ENCODE results near the gene SDF2. TPM values are rescaled to one million over a fixed set of nuclear protein-coding genes. Genes with fewer than 3 reads are reported as not detected.
"Not testable (repeated sequence)": the region's sequence is repeated elsewhere in the genome, so short reads cannot be mapped to it uniquely, and the experiment has no call there.

SDF2 gene
- total RNA-seq, 1 donor from 2014 or later: 41.4 TPM

DNA sequence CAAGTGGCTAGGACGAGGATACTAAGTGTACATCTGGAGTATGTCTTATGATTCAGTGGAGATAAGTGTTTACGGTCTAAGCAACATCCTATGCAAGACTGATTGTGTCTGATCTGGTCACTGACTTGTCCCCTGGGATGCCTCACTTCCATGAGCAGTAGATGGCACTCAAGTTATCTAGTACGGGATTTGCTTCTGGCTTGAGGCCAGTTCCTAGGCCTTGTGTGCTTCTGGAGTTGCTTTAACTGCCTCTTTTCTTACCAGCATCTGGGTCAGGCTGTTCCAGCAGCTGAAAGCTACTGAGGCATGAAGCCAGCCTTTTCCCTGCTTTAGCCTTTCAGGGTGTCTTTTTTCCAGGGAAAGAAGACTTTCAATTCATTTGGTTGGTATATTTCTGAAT lies 23.3 kb upstream of the SDF2 start:
- peak; percentile 68 for DNase-seq

DNA sequence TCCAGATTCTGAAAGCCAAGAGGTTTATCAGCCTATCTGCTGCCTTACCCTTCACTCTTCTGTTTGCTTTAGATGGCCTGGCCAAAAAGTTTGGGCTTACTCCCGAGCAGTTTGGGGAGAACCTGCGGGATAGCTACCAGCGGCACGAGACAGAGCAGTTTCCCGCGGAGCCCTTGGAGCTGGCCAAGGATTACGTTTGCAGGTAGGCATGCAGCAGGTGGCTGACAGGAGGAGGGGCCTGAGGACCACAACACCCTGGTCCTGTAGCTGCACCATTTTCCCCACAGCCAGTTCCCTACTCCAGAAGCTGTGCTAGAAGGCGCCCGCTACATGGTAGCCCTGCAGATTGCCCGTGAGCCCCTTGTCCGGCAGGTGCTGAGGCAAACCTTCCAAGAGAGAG lies 20.9 kb upstream of the SDF2 start:
- no peak for DNase-seq

DNA sequence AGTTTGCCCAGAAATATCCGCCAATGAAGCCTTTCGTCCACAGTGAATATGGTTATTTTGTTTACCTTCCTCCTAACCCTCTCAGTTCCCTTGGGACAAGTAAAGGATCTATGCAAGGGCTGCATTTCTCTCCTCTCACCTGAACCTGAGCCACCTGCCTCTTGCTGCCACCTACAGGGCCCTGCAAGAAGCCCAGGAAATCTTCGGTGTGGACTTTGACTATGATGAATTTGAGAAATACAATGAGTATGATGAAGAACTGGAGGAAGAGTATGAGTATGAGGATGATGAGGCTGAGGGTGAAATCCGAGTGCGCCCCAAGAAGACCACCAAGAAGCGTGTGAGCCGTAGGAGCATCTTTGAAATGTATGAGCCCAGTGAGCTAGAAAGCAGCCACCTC lies 14.3 kb upstream of the SDF2 start:
- no peak for DNase-seq

DNA sequence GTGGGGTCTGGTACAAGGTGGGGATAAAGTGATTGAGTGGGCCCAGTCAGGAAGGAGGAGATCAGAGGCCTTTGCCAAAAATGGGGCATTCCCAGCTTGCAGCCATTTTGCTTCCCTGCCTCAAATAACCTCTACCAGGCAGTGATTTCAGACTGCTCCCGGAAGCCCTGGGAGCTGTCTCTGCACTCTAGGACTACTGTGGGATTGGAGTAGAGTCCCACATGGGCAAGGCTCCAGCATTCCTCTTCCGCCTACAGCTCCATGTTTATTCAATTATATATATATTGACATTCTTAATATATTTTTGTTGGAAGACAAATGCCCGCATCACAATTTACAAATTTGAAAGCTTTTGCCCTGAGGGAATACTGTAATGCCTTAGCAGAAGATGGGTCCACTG lies 13.8 kb upstream of the SDF2 start:
- no peak for DNase-seq

DNA sequence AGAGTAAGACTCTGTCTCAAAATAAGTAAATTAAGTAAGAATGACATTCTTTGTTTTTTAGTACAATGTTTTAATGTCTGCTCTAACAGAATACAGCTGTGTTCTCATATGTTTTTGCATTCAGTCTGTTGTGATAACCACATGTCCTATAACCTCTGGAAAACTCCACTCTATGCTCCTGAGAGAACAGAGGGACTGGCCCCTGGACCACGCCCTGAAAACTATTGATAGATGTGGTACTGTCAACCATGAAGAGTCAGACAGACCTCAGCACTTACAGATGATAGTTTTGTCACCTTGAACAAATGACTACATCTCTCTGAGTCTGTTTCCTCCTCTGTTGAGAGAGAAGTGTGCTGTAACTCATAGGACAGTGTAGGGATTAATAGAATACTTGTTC lies 8.2 kb upstream of the SDF2 start:
- no peak for DNase-seq

DNA sequence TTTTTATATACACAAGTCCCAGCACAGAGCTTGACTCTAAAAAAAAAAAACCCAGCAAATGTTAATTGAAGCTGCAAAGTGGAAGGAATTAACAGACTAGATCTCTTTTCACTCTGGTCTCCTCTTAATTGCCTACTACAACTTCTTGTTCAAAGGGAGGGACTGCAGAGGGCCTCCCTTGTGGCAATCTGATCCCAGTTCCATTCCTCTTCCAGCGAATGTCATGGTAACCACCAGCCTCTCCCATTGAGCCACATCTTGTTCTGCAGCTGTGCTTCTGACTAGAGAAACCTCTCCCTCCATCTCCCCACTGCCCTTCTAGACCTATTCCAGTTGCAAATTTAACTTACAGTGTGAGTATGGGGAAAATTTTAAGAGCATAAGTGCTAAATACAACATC lies 6.2 kb upstream of the SDF2 start:
- no peak for DNase-seq

DNA sequence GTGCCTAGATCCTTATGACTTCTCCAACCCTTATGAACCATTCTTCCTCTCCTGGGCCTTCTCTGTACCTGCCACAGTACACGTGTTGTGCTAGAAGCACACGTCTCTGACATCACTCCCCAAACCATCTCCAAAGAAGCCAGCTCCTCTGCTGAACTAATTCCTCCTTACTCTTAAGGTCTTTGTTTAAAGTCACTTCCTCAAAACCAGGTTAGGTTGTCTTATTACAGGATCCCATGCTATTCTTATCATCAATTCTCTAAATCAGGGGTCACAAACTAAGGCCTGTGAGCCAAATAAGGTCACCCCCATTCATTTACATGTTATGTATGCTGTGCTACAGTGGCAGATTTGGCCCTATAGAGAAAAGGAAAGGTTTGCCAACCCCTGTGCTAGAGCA lies 4.3 kb upstream of the SDF2 start:
- DNase-seq: no peak

DNA sequence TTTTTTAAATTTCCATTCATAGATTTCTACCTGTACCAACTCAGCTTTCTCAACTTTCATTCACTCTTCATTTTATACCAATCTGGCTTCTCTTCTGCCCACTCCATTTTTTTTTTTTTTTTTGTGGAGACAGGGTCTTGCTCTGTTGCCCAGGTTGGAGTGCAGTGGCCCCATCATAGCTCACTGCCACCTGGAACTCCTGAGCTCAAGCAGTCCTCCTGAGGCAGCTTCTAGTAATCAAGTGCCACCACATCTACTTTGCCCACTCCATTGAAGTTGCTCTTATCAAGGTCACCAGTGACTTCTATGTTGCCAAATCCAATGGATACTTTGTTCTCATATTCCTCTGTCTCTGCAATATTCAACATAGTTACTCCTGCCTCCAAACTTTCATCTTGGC lies 2.0 kb upstream of the SDF2 start:
- no peak for DNase-seq

DNA sequence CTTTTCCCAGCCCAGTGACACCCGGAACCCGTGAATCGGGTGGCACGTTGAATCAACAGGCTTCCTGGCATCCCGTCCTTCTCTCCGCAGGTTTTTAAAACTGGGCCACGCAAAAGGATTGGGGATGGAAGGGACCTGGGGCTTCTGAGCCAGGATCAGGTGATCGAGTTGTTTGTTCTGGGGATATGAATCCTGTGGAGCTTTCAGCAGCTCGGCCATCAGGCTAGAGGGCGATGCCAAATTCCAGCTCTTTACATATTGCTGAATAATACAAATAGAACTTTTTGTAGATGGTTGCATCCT lies 772 bp upstream of the SDF2 start:
- DNase-seq: no peak

DNA sequence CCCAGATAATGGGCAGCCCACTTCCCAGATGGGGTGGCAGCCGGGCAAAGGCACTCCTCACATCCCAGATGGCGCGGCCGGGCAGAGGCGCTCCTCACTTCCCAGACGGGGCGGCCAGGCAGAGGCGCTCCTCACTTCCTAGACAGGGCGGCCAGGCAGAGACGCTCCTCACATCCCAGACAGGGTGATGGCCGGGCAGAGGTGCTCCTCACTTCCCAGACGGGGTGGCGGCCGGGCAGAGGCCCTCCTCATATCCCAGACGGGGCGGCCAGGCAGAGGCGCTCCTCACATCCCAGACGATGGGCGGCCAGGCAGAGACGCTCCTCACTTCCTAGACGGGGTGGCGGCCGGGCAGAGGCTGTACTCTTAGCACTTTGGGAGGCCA lies 2.2 kb downstream of the SDF2 start:
- not testable (repeated sequence) for DNase-seq

DNA sequence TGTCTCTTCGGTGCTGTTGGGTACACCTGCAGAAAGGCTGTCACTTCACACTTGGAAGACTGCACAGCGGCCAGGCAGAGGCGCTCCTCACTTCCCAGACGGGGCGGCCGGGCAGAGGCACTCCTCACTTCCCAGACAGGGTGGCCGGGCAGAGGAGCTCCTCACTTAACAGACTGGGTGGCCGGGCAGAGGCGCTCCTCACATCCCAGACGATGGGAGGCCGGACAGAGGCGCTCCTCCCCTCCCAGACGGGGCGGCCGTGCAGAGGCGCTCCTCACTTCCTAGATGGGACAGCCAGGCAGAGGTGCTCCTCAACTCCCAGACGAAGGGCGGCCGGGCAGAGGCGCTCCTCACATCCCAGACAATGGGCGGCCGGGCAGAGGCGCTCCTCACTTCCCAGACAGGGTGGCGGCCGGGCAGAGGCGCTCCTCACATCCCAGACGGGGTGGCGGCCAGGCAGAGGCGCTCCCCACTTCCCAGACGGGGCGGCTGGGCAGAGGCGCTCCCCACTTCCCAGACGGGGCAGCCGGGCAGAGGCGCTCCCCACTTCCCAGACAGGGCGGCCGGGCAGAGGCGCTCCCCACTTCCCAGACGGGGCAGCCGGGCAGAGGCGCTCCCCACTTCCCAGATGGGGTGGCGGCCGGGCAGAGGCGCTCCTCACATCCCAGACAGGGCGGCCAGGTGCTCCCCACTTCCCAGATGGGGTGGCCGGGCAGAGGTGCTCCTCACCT lies 2.8 kb downstream of the SDF2 start:
- DNase-seq: not testable (repeated sequence)

DNA sequence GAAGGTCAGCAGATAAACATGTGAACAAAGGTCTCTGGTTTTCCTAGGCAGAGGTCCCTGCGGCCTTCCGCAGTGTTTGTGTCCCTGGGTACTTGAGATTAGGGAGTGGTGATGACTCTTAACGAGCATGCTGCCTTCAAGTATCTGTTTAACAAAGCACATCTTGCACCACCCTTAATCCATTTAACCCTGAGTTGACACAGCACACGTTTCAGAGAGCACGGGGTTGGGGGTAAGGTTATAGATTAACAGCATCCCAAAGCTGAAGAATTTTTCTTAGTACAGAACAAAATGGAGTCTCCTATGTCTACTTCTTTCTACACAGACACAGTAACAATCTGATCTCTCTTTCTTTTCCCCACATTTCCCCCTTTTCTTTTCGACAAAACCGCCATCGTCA lies 3.4 kb downstream of the SDF2 start:
- not testable (repeated sequence) for DNase-seq

DNA sequence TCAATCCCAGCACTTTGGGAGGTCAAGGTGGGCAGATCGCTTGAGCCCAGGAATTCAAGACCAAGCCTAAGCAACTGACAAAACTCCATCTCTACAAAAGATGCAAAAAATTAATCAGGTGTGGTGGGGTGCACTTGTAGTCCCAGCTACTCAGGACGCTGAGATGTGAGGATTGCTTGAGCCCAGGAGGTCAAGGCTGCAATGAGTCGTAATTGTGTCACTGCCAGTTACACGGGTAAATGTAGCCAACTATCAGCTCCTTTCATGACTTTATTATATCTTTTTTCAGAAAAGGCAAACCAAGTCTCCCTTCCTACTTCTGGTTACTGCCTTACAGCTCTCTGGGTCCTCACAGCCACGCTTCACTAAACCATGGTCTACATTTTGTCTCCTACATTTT lies 4.0 kb downstream of the SDF2 start:
- DNase-seq: no peak

DNA sequence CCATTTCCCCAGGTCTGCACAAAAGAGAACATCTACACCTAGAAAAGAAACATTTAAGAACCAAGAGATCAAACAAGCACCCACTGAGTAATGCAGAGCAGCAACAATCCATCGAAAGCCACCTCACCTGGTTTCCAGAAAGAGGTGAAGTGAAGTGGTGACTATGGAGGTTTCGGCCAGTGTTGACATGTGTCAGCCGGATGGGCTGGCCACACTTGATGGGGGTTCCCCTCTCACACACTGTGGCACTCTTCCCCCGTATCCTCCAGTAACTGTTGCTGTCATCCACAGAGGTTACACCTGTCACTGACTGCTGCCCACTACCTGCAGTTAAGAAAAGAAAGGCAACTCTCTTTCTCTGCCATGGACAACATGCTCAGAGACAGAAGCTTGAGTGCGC lies 6.5 kb downstream of the SDF2 start:
- DNase-seq: no peak

DNA sequence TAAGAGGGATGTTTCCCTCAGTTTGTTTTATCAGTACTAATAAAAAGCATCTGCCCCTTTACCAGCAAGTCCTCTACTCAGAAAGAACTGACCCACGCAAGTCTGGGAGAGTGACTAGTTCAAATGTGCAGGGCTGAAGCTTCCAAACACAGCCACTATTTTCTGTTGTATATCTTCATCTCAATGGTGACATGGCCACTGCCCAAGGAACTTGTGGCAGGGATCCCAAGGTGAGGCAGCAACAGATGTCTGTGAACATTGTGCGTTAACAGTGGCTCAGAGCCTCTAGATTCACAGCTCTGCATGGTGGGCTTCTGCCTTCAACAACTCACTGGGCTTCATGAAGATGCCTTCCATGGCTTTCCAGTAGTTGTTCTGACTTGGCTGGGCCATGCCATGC lies 13.0 kb downstream of the SDF2 start:
- no peak for DNase-seq

DNA sequence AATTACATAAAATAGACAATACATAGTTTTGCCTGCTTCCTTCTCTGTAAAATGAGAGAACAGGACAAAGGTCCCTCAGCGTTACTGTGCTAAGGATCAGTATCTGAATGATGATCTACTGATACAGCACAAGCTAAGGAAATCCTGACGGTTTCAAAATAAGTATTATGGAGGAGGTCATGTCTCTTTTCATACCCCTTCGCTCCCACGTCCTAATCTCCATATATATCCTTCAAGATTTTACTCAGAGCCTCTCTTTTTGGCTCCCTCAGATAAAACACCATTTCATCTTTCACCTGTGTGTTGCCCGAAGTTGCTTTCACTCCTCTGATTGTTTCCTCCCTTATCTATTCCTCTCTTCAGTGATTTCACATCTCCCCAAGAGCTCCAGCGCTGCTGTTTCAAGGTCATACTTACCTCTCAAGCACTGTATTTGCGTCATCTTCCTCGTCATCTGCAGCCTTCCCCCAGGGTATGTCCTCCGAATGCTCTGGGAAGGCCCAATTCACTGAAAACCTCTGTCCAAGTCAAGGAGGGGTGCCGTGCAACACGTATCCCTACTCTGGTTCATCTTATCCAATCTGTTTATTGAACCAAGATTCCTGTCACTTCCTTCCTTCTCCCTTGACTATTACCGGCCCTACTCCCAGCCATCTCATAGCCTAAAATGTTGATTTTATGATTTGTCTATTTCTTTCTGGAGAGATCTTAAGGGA lies 15.5 kb downstream of the SDF2 start:
- no peak for DNase-seq

DNA sequence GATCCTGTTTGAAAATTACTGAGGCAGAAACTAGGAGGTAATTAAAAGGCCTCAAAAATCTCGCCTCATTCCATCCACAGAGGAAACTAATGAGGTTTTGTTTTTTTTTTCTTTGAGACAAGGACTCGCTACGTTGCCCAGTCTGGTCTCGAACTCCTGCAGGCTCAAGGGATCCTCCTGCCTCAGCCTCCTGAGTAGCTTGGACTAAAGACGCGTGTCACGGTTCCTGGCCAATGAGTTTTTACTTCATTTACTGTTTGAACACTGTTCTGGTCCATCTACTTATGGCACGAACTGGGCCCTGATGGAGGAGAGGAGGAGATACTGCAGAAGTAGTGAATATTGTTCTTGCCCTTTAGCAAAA lies 16.1 kb downstream of the SDF2 start:
- DNase-seq: no peak

DNA sequence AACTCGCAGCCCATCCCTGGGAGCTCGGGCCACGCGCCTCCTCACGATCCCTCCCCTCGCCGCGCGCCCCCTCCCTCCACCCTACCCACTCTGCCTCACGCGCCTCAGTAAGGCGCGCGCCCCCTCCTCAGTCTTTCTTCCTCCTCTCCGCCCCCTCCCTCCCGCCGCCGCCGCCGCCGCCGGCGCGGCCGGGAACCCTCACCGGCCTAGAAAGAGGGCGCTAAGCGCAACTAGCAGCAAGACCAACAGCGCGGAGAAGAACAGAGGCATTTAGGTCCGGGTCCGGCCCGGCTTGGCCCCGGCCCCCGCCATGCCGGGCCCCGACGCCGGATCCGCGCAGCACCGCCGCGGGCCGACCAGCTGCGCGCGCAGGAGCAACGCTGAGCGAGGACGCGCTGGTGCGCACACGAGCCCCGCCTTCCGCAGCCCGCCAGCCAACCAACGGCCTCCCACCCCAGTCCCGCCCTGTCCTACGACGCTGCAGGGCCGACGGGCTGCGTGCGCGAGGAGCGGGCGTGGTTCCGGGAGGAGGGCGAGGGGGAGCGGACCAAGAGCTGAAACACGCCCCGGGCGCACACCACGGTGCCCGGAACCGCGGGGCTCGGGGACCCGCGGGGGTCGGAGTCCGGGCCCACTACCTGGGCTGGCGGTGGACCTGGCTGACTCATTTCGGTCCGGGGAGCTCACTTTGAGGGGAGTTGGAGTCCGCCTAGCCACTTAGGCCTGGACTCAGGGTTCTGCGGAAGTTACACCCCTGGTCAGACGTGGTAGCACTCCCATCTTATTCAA lies 16.7 kb downstream of the SDF2 start, which contains the start of gene BLTP2:
BLTP2 (minus strand) TSS at position 372 of the 789 bp plus-strand sequence; CDS start at position 270, 102 bp downstream.
- DNase-seq: peak; percentile 98

DNA sequence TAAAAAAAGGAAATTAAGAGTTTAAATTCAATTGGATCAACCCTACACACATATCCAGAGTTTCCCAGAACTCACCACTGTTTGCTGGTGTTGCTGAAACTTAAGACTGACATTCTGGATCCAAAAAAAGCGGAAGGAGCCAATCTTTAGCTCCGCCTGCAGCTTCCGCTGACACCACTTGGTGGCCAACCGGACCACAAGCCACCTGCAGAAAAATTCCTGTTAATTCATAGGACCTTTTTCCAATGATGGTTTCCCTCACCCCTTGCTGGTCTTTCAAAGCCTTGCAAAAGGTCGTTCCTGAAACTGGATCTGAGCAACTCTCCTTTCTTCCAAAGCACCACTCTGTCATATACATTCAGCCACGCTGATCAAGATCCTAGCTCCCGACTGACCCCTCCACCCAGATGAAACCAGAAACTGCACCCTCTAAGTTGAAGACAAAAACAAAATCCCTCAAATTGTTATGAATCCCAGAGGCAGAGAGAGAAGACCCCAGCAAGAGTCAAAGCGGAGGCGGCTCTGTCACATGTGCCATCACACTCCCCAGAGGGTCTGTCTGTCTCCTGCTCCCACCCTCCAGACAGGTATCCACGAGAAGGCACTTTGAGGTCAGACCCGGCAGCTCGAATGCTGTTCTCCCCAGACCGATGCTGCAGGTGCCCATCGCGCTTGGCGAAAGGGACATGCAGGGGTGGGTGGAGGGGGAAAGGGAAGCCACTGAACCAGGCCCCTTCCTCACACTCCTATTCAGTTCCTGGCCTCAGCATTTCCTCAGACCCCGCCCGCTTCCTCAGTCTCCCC lies 17.5 kb downstream of the SDF2 start:
- peak; percentile 54 for DNase-seq

DNA sequence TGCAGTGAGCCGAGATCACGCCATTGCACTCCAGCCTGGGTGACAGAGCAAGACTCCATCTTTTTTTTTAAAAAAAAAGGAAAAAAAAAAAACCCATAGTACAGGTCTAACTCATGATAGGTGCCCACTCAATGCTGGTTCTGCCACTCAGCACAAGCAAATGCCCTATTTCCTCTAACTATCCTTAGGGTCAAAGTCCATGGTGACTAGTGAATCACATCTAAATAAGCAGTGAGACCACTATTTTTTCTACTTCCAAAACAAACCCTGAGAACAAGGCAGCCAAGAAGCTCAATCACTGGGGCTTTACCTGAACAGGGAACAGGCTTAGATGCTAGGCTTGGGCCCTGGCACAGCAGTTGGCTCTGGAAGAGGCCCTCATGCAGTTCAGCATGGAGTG lies 20.1 kb downstream of the SDF2 start:
- no peak for DNase-seq

DNA sequence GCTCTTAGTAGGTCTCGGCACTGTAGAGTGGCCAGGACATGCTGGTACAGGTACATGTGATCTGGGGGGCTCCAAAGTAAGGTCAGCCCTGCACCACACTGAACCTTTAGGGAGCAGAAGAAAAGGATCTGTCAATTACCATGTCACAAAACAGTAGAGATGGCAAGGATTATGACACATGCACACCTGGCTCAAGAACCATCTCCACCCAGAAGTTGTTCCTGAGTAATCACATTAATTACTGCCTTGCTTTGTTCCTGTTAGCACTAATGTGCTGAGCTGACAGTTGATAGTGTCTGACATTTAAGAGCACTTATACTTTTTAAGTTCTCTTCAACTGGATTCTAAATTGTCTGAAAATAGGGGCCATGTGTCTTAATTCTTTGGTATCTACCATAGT lies 26.2 kb downstream of the SDF2 start:
- DNase-seq: no peak

DNA sequence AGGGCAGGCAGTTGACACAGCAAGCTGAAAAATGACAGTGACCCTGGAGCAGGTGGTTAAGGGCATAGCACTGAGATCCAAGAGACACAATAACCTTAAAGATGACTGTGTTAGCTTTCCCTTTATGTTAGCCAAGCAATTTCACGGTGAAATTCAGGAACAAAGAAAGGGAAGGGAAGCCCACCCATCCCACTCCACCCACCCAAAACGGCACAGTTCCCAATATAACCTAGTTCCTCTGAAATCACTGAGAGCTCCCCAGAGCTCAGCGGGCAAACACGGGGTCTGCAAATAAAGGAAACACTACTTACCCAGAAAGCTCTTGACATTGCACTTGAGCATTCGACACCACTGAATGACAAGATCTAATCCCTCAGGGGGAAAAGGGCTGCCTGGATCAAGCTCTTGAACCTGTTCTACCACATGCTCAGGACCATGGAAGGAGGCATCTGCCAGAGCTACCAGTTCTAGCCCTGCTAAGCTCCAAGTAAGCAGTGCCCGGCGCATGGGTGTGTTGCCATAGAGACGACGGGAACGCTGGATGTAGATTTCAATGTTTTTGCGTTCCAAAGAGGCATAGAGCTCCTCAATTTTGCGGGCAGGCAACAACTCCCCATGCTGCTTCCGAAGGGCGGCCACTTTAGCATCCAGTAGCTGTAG lies 27.4 kb downstream of the SDF2 start:
- DNase-seq: peak; percentile 41

All from tongue (tissue), 2 donors.